HG03135 (cell line): ENCODE results near the gene RFT1.

Source experiments
- ATAC-seq: cut with Tn5 transposase; IDR thresholded peaks from one replicate; pipeline ENCODE4 v1.9.1; 2021; ENCODE audit warnings: mild to moderate bottlenecking, moderate library complexity; ENCODE audit not compliant: unreplicated experiment

Gene RFT1

GRCh38 chr3:53150247-53151085, 20.2 kb upstream of the RFT1 start:
- no peak for ATAC-seq

- no peak for ATAC-seq
These were observed 19.5 kb upstream of the RFT1 start for GRCh38 chr3:53149699-53150098.

DNA sequence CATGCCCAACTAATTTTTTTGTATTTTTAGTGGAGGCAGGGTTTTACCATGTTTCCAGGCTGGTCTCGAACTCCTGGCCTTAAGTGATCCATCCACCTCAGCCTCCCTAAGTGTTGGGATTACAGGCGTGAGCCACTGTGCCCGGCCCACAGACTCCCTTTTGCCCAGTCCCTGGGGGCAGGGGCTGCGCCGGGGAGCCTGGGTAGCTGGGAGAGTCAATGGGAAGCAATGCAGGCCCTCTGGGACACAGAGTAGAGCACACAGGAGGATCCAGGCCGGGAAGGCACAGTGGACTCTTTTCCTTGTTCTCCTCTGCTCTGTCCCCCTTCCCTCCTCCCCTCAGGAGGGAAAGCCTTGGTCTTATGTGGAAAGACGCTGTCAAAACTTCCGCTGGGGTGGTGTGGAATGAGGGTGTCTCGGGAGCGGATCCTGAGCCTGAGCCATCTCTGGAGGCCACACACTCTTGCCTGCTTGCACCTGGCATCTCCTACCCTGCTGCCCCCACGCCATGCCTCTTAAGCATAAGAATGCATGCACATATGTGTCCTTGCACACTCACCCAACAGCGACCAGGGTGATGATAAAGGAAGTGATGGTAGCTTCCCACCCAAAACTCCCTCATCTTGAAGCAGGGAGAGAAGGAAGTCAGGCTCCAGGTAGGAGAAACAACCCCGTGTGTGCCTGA, 18.9 kb upstream of the RFT1 start:
- no peak for ATAC-seq

GRCh38 chr3:53147903-53148400, 17.7 kb upstream of the RFT1 start:
- ATAC-seq, result no peak

DNA sequence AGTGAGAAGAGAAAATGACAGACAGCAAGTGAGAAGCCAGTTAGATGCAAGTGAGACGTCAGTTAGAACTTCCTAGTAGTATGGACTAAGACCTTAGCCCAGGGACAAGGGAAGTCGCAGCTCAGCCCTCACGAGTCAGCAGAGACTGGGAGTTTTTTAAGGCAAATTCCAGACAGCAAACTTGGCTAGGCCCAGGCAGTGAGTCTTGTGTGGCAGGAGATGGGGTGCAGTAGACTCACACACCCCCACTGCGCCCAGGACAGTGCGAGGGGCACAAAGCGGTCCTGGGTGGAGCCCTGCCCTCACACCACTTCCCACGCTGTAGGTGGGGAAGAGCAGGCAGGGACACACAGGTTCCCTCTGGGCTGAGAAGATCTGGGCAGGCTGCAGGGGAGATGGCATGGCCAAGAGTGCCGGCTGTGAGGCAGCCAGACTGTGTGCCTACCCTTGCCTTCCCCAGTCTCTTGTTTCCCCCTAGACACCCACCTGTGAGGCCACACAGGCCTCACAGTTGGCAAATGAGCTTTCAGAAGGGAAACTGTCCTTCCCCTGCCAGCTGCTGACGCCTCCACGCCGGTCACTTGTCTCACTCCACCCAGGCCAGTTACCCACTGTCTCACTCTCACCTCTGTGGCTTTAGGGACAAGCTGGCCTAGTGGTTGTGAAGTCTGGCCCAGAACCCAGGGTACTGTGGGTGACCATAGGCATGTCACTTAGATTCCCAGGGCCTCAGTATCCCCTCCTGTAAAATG, 17.1 kb upstream of the RFT1 start:
- ATAC-seq, result no peak

GRCh38 chr3:53146319-53146891, 16.2 kb upstream of the RFT1 start:
- no peak for ATAC-seq

GRCh38 chr3:53145713-53146080, 15.5 kb upstream of the RFT1 start:
- ATAC-seq, result no peak

DNA sequence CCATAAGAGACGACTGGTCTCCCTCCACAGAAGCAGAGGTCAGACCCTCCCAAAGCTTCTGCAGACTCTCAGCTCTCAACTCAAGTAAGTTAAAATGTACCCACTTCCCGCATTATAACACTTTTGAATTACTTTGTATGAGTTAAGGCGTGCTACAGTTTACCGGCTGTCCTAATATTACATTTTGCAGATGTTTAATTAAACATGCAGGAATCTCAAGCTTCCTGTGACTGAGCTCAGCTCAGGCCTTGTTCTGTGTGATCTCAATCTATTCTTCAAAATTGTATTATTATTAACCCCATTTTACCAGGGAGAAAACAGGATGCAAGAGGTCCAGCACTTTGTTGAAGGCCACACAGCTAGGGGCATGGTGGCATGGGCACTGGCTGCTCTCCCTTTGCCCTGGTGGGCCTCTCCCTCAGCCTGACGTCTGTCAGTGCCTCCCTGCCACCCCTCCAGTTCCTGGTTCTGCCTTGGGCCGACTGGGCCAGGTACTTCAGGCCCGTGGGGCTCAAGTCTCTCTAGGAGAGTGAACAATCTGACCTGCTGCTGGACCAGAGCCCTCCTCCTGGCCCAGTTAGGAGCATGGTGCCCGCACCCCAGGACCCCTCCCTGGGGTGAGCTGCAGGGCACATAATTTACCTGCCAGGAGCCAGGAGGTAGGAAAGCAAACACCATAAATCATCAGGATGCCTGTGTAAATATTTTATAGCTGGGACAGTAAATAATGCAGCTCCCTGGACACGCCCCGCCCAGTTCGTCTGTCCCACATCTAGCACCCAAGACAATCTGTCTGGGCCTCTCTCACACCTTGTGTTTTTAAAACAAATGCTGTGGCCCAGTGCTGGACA, 14.9 kb upstream of the RFT1 start:
- no peak for ATAC-seq

DNA sequence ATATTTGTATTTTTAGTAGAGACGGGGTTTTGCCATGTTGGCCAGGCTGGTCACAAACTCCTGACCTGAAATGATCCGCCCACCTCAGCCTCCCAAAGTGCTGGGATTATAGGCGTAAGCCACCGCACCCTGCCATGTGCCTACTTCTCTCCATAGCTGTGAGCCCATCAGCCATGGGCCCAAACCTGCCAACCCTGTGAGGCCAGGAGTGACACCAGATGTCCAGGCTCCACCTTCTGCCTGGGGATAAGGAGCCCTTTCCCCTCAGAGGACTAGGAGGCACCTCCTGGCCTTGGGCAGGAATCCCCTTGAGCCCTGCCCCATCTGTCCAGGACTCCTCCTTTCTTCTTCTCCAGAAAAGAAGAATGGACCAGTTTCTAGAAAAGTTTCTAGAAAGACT, 14.2 kb upstream of the RFT1 start:
- ATAC-seq, result no peak

DNA sequence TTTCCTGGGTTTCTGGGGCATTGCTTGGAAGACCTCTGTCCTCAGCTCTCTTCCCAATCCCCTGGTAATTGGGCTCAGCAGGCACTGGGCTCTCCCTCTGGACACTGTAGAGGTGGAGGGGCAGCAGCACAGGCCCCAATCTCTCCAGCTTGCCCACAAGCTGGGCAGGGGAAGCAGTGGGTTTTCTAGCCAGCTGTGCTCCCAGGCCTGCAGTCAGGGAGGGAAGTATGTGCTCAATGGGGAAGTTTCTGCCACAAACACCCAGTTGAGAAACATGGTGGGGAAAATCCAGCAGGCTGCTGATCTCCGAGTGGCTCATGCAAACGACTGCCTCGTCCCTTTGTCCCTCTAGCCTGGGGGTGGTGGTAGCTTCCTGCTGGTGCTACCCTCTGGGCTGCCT, 12.8 kb upstream of the RFT1 start:
- ATAC-seq, result no peak

- no peak for ATAC-seq
These were observed 10.9 kb upstream of the RFT1 start for GRCh38 chr3:53140847-53141845.

DNA sequence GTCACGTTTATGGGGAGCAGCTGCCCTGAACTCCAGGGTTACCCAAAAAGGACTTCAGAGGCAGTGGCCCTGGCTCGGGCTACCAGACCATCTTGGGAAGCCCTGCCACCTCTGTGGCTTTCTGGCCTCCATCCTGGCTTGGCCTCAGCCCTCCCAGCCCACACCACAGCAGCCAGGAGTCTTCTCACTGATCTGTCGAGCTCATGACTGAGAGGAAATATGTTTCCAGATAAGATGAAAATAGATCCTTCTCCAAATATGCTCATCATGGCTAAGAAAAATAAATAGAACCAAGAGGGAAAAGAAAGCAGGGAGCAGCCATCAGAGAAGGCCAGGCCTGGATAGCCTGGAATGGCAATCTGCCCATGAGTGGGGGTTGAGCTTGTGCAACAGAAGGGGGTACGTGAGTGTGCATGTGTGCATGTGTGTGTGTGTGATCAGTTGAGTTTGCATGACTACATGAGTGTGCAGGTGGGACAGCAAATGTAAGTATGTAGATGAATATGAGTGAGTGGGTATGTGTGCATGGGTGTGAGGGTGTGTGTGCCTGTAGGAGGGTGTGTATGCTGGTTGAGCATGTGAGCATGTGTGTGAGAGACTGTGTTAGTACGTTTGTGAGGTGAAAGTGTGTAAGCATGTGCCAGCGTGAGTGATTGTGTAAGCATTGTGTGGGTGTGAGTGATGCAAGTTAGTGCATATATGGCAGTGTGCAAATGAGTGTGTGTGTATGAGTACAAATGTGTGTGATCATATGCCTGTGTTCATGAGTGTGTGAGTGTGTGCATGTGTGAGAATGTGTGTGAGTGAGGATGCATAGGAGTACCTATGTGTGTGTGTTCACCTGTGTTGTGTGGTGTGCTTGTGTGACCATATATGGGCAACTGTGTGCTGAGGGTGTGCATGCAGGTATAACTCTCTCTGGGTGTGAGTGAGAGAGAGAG, 9.9 kb upstream of the RFT1 start:
- no peak for ATAC-seq

GRCh38 chr3:53137835-53138446, 7.7 kb upstream of the RFT1 start:
- no peak for ATAC-seq

DNA sequence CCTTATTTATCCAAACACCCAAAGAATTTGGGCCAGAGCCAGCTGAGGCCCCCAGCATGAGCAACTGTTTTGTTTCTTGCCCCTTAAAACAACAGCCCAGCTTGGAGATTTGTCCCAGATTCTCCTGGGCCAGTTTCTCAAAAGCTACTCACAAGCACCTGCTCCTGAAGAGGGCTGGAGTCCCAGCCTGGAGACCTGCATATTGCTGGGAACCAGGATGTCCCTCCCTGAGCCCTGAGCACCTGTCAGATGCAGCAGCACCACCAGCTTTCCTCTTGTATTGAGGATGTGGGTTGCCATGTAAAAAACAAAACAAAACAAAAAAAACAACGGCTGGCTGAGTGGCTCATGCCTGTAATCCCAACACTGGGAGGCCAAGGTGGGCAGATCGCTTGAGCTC, 7.0 kb upstream of the RFT1 start:
- no peak for ATAC-seq

DNA sequence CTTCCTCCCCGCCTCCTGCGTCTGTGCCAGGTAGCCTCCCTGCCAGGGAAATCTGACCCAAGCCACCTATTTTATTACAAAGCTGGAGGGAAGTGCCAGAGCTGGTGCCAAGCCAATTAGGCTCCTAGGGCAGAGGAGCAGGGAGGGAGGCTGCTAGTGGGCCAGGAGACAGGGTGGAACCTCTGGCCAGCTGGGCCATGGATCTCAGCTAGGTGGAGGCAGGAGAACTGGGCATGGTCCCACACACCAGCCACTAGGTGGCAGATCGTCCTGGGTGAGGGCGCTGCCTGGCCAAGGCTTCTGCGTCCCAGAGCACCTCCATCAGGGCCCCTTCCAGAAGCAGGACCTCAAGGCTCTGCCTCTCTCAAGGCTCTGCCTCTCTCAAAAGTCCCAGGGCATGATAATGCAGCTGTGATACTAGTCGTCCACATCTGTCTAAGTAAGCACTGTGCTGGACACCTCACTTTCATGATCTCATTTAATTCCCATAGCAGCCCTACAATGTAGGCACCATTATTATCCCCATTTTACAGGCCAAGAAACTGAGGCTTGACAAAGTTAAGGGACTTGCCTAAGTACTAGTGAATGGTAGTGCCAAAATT, 4.5 kb upstream of the RFT1 start:
- ATAC-seq, result no peak

GRCh38 chr3:53132347-53132746, 2.1 kb upstream of the RFT1 start:
- ATAC-seq, result no peak

GRCh38 chr3:53131096-53131495, 861 bp upstream of the RFT1 start:
- no peak for ATAC-seq
